Measurements from ENCODE around the gene HYAL1.

DNA sequence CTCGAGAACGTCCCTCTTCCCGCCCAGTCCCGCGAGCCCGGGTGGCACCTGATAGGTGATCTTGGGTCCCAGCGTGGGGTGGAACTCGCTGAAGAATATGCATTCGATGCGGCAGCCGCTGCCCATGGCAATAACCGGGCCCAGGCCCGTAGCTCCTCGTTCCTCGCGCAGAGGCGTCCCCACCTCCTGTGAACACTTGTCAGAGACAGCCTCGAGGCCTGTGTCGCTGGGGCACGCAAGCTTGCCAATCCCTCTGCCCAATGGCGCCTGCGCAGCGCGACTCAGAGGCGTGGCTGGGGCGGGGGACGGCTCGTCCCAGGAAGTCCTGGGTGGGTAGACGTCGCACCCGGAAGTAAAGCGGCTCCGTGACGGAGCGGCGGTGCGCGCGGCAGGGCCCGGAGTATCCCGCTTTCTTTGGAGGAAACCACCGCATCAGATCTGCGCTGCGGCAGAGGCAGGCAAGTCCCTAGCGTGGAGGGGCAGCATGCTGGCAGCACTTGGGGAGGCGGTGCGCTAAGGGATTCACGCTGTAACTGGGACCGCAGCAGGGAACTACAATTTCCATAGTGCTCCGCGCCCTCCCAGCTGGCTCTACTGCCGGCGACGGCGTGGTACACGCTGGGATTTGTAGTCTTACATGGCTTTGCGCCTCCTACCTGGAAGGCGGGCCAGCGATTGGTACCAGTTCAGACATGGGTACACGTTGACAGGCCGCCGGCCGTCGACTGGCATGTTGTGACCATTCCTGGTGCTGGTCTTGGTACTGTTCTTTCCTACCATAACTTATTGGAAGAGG, 47.4 kb upstream of the HYAL1 start, which contains the start of the genes CYB561D2 and NPRL2:
- TF ChIP-seq, protein P1, sequence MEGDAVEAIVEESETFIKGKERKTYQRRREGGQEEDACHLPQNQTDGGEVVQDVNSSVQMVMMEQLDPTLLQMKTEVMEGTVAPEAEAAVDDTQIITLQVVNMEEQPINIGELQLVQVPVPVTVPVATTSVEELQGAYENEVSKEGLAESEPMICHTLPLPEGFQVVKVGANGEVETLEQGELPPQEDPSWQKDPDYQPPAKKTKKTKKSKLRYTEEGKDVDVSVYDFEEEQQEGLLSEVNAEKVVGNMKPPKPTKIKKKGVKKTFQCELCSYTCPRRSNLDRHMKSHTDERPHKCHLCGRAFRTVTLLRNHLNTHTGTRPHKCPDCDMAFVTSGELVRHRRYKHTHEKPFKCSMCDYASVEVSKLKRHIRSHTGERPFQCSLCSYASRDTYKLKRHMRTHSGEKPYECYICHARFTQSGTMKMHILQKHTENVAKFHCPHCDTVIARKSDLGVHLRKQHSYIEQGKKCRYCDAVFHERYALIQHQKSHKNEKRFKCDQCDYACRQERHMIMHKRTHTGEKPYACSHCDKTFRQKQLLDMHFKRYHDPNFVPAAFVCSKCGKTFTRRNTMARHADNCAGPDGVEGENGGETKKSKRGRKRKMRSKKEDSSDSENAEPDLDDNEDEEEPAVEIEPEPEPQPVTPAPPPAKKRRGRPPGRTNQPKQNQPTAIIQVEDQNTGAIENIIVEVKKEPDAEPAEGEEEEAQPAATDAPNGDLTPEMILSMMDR (IDR thresholded peaks at IDR 0.05): no peak
- TF ChIP-seq POLR2A (IDR thresholded peaks at IDR 0.05): peak; percentile 65
